Dedifferentiated amniotic fluid mesenchymal stem cell (primary cell): ENCODE results near the gene MEN1.
"Not testable (repeated sequence)": the region's sequence is repeated elsewhere in the genome, so short reads cannot be mapped to it uniquely, and the experiment has no call there.

Experiments used
- DNase-seq: peaks from one replicate; pipeline ENCODE4 v3.0.0-alpha.2; 2016; ENCODE audit errors: extremely low spot score

The MEN1 gene

DNA sequence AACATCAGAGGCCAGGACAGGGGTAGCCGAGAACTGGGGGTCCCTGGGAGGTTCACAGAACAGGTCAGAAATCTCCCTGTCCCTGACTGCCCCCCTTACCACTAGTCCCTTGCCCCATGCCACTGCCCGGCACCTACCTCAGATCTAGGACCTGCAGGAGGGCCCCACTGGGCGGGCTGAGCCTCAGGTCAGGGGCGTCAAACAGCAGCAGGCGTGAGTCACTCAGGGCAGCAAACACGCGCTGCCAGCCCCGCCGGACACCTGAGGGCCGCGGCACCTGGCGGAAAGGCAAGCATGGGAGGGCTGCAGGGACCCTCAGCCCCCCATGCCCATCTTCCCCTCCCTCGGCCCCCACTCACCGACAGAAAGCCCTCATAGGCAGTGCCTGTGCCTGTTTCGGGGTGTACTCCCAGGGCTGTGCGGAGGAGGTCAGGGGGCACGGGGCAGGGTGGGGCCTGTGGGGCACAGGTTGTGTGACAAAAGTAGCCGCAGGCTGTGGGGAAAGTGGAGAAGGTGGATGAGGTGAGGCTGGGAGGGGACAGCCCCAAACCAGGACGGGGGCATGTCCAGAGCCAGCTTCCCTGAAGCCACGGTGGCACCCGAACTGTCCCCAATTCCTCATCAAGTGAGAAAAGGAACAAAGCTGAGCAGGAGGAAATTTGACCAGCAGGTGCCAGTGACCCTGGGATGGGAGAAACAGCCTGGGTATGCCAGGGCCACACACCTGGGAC lies 22.3 kb upstream of the MEN1 start:
- DNase-seq = no peak

DNA sequence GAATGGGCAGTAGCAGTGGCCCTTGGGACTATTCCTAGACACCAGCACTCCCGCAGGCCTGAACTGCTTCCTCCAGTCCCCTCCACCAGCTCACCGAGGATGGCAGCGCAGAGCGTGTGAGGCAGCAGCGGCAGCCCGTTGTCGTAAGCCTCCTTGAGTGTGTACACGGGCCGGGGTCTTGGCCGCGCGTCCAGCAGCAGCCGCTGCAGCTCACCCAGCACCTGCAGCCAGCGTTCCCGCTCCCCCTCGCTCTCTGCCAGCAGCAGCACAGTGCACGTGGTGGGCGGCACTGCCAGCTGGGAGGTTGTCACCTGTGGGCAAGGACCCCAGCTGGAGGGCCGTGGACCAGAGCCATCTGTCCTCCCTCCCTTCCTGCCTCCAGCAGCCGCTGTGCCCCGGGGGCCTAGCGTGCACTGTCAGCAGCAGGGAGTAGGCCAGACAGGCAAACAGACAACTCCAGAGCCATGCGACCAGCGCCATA lies 21.1 kb upstream of the MEN1 start:
- no peak for DNase-seq

DNA sequence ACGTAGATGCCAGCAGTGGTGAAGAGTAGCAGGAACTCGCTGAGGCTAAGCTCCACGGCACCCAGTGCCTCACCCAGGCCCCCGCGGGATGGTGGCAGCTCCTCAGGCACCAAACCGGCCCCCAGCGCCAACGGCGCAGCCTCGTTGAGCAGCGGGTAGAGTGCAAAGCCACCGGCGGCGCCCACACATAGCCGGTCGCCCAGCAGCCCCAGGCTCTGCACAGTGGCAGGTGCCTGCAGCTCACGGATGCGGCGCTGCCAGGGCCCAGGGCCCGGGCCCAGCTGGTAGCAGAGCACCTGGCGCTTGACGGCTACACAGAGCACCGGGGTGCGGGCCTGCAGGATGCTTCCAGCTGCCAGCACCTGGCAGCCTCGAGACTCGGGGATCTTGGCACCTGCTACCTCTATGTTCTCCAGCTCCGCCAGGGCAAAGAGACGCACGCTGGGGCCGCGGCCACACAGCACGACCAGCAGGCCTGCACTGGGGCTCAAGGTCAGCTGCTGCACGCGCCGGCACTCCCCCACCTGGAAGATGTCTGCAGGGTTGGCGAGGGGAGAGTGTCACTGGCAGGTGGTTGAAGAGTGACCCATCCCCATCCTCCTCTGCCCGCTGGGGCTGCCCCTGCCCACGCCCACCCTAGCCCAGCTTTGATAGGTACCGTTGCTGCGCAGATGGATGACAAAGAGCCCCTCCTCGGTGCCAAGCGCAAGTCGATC lies 19.3 kb upstream of the MEN1 start:
- no peak for DNase-seq

DNA sequence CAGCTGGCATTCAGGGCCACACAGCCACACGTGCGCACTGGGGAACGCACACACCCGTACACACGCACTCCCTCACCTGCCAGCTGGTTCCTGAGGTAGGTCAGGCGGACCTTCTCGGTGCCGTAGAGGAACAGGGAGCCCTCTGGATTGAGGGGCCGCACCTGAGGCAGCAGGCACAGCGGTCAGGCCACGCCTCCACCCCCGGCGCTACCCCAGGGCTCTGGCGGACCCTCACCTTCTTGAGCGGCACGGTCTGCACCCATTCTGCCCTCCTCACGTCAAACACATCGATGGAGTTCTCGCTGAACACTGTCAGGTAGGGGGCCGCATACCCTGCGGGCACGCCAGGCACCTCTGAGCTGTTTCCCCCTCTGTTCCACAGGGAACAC lies 17.1 kb upstream of the MEN1 start:
- DNase-seq = no peak

DNA sequence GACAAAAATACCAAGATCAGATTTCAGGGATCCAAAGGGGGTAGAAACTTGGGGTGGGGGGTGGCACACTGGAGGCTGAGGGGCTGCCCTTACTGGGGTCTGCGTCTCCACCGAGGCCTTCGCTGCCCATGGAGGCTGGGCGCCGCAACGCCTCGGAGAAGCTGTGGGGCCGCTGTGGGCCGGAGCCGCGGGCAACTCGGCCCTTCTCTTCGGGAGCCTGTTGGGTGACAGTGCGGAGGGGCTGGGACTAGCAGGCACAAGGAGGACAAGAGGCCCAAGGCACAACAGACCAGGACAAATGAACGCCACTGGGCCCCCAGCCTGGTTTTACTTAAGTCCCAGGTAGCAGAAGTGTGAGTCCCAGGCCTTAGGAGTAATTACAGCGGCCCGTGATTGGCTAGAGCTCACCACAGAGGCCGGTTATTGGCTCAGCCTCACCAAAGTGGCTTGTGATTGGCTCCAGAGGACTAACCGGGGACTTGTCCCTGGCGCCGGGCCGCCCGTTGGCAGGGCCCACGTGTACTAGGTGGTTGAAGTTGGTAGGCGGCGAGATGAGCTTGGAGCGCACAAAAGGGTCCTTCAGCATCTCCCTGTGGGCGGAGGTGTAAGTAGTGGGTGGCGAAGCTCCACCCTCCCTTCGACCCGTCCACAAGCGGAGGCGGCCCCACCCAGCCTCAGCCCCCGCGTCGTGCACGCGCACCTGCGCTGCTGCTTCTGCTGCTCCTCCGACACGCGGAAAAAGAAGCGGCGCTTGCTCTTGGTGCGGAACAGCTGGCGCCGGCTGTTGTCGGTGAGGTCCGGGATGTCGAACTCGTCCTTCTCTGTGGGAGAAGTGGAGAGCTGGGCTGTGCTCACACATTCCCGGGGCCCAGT lies 16.5 kb upstream of the MEN1 start:
- no peak for DNase-seq

DNA sequence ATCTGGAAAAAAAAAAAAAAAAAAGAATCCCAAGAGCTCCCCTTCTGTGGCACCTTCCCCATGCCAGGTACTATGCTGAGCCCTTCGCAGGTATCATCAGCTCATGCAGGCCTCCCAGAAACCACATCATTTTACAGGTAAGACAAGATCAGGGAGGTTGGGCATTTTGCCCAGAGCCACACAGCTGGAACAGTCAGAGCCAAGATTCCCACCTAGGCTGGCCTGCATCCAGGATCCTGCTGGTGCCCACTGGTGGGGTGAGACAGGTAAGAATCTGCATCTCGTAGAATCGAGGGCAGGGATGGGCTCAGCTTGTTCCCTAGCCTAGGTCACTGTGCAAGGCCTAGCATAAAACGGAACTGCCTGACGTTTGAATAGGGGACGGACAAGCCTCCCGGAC lies 15.7 kb upstream of the MEN1 start:
- no peak for DNase-seq

DNA sequence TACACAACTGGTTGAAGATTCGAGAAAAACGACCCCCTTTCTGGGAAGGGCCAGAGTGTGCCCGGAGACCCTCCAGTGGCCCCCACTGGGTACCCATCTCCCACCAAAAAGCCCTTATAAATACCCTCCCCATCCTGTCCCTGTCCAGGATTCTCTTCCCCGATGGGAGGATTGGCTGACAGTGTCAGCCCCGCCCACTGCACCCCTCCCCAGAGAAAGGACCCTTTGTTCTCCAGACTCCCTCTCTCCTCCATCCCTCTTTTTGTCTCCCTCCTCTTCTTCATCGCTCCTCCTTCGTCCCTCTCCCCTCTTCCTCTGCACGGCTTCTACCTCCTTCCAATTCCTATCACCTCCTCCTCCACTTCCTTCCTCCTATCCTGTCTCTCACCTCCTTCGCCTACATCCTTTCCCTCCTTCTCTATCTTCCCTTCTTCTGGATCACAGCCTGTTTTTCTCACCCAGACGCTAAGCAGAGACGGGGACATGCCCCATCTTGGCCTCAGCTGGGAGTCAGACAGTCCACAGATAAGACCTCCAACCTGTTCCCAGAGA lies 13.3 kb upstream of the MEN1 start:
- DNase-seq = no peak

DNA sequence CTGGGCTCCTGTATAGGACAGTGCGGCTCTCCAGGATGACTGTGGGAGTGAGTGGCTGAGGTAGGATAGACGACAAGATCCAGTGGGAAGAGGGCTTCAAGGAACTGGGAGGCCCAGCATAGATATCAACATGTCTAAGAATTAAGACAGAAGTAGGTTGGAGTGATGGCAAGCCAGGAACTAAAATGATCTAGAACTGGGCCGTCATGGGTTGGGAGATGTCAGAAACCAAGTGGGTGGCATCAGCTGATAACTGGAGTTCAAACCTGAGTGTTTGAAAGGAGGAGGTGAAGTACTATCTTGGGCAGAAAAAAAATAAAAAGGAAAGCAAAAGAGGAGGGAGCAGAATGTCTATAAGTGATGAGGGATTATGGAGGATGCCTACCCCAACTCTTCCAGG lies 7.1 kb upstream of the MEN1 start:
- DNase-seq = no peak

DNA sequence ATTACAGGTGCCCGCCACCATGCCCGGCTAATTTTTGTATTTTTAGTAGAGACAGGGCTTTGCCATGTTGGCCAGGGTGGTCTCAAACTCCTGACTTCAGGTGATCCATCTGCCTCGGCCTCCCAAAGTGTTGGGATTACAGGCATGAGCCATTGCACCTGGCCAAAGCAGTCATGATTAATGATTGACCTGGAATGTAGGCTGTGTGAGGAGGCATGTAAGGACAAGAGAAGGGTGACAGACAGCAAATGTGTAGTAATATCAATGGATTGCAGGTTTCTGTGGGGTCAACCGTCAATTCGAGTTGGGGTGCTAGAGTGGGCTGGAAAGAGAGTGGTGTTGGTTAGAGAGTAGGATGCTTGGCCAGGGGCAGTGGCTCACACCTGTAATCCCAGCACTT lies 5.1 kb upstream of the MEN1 start:
- not testable (repeated sequence) for DNase-seq

DNA sequence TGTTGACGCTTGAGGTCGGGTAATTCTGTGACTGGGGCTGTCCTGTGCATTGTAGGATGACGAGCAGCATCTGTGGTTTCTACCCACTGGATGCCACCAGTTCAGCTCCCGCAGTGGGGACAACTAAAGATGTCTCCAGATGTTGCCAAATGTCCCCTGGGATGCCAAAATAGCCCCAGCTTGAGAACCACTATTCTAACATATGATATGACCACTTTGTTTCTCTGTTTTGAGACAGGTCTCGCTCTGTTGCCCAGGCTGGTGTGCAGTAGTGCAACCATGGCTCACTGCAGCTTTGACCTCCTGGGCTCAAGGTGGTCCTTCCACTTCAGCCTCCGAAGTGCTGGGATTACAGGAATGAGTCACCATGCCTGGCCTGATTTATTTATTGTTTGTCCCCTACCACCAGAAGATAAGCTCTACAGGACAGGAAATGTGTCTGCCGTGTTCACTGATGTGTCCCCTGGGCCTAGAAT lies 4.4 kb upstream of the MEN1 start:
- DNase-seq = no peak

DNA sequence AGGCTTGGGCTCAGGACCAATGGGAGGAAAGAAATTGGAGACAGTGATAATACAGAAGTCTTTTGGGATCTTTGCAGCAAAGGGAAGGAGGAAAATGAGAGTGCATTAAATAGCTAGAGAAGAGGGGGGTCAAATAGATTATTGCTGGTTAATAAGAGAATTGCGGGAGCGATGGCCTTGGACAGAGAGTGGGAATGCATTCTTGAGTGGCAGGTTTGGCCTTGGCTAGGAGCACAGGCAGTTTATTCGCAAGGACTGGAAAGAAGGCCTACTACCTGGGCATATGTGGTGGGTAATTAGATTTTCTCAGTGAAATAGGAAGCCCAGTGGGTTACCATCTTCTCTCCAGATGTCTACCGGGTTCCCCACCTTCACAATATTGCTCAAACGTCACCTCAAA lies 3.5 kb upstream of the MEN1 start:
- DNase-seq = no peak

DNA sequence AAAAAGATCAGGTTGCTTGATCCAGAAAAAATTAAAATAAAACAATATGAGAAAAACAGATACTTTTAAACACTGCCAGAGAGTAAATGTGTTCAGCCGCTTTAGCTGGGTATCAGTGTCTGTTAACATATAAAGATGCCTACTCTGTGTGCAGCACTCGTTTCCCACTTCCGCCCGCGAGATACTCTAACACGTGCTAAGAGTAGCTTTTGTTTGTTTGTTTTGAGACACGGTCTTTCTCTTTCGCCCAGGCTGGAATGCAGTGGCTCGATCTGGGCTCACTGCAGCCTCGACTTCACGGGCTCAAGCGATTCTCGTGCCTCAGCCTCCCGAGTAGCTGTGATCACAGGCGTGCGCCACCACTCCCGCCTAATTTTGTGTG lies 531 bp upstream of the MEN1 start:
- DNase-seq = peak; percentile 14

DNA sequence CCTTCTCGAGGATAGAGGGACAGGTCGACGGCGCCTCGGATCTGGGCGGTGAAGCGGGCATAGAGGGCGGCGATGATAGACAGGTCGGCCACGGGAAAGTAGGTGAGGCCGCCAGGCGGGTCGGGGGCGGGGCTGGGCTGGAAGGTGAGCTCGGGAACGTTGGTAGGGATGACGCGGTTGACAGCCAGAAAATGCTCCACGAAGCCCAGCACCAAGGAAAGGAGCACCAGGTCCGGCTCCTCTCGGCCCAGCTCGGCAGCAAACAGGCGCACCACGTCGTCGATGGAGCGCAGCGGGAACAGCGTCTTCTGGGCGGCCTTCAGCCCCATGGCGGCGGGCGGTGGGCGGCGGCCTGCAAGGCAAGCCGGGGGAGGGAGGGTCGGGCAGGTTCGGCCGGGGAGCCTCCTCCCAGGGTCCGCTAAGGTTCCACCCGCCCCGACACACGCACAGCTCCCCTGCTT lies 540 bp downstream of the MEN1 start:
- no peak for DNase-seq

DNA sequence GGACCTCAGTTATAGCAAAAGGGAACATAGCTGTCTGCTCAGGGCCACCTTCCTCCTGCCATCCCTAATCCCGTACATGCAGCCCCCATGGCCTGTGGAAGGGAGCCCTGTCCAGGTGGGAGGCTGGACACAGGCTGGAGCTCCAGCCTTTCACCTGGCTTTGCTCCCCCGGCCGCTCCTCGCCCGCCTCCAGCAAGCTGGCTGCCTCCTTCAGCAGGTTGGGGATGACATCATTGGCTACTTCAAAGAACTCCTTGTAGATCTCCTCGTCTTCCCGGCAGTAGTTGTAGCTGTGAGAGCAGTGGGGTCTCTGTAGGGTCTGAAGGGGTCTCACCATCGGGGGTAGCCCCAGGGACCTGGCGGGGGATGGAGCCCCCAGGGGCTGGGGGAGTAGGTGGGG lies 4.9 kb downstream of the MEN1 start:
- no peak for DNase-seq

DNA sequence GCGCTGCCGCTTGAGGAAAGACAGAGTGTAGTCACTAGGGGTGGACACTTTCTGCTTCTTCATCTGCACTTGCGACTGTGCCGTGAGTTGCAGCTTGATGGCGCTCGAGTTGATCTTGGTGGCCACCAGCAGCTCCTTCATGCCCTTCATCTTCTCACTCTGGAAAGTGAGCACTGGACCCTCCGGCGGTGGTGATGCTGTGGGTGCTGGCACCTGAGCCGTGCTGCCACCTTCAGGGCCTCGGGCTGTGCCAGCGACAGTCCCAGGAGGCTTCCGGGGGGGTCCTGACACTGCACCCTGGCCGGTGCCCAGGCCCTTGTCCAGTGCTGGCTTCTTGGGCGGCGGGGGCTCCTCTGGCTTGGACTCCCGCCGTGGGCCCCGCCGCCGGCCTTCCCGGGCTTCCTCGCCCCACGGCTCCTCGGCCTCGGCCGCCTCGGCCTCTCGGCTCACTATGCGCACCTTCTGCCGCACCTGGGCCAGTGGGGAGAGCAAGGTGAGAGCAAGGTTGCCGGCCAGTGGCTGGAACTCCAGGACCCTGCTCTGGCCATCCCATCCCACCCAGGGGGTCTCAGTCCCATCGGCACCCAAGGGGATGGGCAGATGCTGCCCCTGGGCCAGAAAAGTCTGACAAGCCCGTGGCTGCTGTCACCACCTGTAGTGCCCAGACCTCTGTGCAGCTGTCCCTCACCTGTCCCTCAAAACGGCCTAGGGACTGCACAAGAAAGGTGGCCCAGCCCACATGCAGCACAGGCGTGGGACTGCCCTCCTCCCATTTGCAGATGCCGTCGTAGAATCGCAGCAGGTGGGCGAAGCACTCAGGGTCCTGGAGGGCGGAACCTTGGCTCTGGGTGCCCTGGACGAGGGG lies 5.8 kb downstream of the MEN1 start:
- DNase-seq = no peak

DNA sequence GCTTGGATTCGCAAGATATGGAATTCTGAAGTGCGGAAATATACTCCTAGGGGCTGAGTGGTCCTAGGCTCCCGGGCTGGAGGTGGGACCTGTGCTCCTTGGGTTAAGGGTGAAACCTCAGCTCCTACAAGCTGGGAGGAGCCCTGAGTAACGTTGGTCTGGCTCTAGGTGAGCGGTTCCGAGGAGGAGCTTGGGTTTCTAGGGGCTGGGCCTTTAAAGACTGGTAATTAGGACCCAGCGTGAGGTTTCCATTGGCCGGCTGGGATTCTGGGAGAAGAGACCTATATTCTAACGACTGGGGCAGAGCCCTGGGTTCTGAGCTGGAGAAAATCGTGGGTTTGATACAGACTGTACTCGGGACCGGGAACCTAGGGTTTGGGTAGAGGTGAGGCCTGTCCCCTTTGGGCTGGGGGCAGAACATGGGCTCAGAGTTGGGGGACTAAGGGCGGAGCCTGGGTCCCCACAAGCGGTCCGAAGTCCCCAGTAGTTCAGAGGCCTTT lies 6.5 kb downstream of the MEN1 start:
- no peak for DNase-seq

DNA sequence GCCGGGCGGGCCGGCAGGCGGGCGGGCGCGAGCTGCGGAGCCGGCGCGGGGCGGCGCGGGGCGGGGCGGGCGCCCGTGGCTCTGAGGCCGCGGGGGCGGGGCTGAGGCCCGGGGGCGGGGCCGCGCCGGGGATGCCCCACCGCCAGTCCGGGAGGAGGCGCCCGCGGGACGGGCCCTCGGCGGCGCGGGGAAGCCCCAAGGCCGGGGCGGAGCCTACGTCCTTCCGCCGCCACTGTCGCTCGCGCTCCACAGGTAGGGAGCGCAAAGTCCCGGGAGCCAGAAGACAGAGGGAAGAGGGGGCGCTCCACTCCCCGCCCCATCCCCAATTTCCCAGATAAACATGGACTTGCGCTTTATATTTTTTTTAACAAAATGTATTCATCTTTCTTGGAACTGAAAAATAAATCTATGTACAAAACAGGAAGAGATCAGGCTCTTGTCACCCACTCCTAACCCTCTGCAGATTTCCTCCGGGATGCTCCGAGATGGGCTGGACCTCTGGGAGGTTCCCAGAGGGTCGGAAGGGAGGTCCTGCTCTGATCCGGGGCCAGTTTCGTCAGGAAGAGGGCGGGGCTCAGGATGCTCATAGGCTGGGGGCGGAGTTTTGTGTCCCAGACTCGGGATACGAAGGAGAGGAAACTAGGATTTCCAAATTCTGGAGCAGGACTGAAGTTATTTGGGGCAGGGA lies 7.0 kb downstream of the MEN1 start, which contains the start of gene MAP4K2:
Gene MAP4K2 (minus strand): TSS at position 57 of the 688 bp plus-strand sequence. CDS start 65 bp downstream, outside the sequence.
- peak; percentile 83 for DNase-seq

DNA sequence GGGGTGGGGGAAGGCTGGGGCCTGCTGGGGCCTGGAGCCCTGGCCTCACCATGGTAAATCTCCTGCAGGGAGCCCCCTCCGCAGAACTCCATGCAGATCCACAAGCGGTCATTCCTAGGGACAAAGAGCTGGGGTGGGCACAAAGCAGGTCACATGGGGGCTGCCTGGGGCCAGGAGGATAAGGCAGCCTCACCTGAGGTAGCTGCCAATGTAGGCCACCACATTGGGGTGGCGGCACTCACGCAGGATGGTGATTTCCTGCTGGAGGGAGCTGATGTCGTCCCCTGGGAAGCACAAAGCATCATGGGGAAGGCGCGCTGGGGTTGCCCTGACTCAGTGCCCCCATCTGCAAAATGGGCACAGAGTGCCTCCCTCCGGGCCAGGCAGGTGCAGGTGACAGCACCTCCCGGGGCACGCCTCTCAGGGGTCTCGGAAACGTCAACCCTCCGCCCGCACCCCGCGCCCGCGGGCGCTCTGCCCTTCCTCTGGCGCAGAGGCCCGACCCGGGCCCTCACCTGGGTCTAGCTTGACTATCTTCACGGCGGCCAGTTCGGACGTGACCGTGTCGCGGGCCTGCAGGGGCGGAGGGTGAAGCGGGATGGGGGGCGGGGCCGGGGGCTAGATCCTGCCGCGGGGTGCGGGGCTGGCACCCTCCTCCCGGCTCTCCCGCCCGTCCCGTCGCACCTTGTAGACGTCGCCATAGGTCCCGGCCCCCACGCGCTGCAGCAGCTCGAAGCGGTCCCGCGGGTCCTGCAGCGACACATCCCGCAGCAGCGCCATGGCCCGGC lies 7.8 kb downstream of the MEN1 start:
- DNase-seq = no peak
